SU-DHL-6 (cell line): ENCODE data around the gene SLC25A43.
"Not testable (repeated sequence)": the region's sequence is repeated elsewhere in the genome, so short reads cannot be mapped to it uniquely, and the experiment has no call there.

ENCODE experiments used
- H2AFZ ChIP-seq: fragments of 200-600 bp; sonication (generic); 2 replicates; pipeline ENCODE4 v1.6.1; 2014; ENCODE audit warnings: low read depth, mild to moderate bottlenecking, moderate library complexity, mixed read lengths, antibody characterized with exemption, low read length; ENCODE audit not compliant: severe bottlenecking
- H3F3A ChIP-seq: fragments of 200-600 bp; shearing (Covaris generic); 2 replicates; pipeline ENCODE4 v1.6.0; 2016; ENCODE audit warnings: antibody characterized with exemption, mild to moderate bottlenecking; ENCODE audit not compliant: insufficient read depth
- H3K27ac ChIP-seq: fragments of 200-600 bp; sonication (generic); 2 replicates; pipeline ENCODE4 v1.5.1; 2016; ENCODE audit warnings: low read depth, mild to moderate bottlenecking, low read length, moderate library complexity, mixed read lengths
- H3K27me3 ChIP-seq: fragments of 200-600 bp; sonication (generic), shearing (Covaris generic); 2 replicates; pipeline ENCODE4 v1.6.0; 2014; ENCODE audit warnings: mild to moderate bottlenecking, low read length
- H3K36me3 ChIP-seq: fragments of 200-600 bp; sonication (generic); 2 replicates; pipeline ENCODE4 v1.6.1; 2014; ENCODE audit warnings: mild to moderate bottlenecking, low read length, mixed read lengths
- H3K4me2 ChIP-seq: fragments of 300-600, 200-600 bp; shearing (Covaris generic), sonication (generic); 2 replicates; pipeline ENCODE4 v1.6.0; 2014; ENCODE audit warnings: low read length, low read depth, mild to moderate bottlenecking; ENCODE audit not compliant: poor library complexity, severe bottlenecking
- H3K4me3 ChIP-seq: fragments of 200-600 bp; sonication (generic); 2 replicates; pipeline ENCODE4 v1.5.1; 2014; ENCODE audit warnings: antibody characterized with exemption, low read length, mild to moderate bottlenecking, mixed read lengths; ENCODE audit not compliant: insufficient read depth, poor library complexity, severe bottlenecking
- H3K79me2 ChIP-seq: fragments of 200-600 bp; sonication (generic); 2 replicates; pipeline ENCODE4 v1.6.1; 2014; ENCODE audit warnings: mild to moderate bottlenecking, low read length, moderate library complexity; ENCODE audit not compliant: insufficient read depth
- H3K9ac ChIP-seq: fragments of 200-600 bp; sonication (generic); 2 replicates; pipeline ENCODE4 v1.7.0; 2014; ENCODE audit warnings: mild to moderate bottlenecking, low read length
- H3K9me2 ChIP-seq: fragments of 200-600 bp; sonication (generic); replicated peaks from 2 replicates; pipeline ENCODE4 v1.6.1; 2014; ENCODE audit warnings: low read length; ENCODE audit not compliant: insufficient read depth
- H3K9me3 ChIP-seq: fragments of 200-600 bp; sonication (generic); 2 replicates; pipeline ENCODE4 v1.6.1; 2014; ENCODE audit warnings: low read length, mixed read lengths; ENCODE audit not compliant: insufficient read depth
- H4K20me1 ChIP-seq: fragments of 200-600 bp; sonication (generic); 2 replicates; pipeline ENCODE4 v1.6.1; 2014; ENCODE audit warnings: low read depth, mild to moderate bottlenecking, antibody characterized with exemption, low read length, moderate library complexity, mixed read lengths
- EZH2phosphoT487 ChIP-seq: fragments of 200-600 bp; sonication (generic), shearing (Covaris generic); conservative IDR thresholded peaks from 2 replicates; pipeline ENCODE4 v1.6.1; 2018; ENCODE audit warnings: mild to moderate bottlenecking, antibody characterized with exemption, low read length, moderate library complexity, mixed read lengths
- TF ChIP-seq, protein P1 (sequence below): fragments of 200-600 bp; sonication (generic); IDR thresholded peaks from one replicate; pipeline ENCODE4 v1.5.1; 2017; ENCODE audit warnings: antibody characterized with exemption, mild to moderate bottlenecking, low read length, moderate library complexity; ENCODE audit not compliant: insufficient read depth, poor library complexity, severe bottlenecking

The SLC25A43 gene

GRCh38 chrX:119363391-119363790, 35.7 kb upstream of the SLC25A43 start:
- Histone ChIP-seq H3K27me3 (no peaks in the 10 kb centered on the region), H2AFZ (no peak overlapping the region), H3K36me3 (no peaks in the 10 kb centered on the region), H3K9me2 (no peaks in the 10 kb centered on the region), H3F3A (no peaks in the 10 kb centered on the region), H3K4me3 (no peak overlapping the region), H3K4me2 (no peak overlapping the region), H3K9ac (no peak overlapping the region), H3K79me2 (no peaks in the 10 kb centered on the region), H4K20me1 (no peaks in the 10 kb centered on the region), H3K27ac (no peak overlapping the region), H3K9me3 (no peaks in the 10 kb centered on the region)
- no peak for TF ChIP-seq EZH2phosphoT487
- TF ChIP-seq, protein P1, sequence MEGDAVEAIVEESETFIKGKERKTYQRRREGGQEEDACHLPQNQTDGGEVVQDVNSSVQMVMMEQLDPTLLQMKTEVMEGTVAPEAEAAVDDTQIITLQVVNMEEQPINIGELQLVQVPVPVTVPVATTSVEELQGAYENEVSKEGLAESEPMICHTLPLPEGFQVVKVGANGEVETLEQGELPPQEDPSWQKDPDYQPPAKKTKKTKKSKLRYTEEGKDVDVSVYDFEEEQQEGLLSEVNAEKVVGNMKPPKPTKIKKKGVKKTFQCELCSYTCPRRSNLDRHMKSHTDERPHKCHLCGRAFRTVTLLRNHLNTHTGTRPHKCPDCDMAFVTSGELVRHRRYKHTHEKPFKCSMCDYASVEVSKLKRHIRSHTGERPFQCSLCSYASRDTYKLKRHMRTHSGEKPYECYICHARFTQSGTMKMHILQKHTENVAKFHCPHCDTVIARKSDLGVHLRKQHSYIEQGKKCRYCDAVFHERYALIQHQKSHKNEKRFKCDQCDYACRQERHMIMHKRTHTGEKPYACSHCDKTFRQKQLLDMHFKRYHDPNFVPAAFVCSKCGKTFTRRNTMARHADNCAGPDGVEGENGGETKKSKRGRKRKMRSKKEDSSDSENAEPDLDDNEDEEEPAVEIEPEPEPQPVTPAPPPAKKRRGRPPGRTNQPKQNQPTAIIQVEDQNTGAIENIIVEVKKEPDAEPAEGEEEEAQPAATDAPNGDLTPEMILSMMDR: no peak

DNA sequence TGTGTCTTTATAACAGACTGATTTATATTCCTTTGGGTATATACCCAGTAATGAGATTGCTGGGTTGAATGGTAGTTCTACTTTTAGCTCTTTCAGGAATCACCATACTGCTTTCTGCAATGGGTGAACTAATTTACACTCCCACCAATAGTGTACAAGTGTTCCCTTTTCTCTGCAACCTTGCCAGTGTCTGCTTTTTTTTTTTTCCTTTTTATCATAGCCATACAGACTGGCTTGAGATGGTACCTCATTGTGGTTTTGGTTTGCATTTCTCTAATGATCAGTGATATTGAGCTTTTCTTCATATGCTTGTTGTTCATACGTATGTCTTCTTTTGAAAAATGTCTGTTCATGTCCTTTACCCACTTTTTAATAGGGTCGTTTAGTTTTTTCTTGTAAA, 27.3 kb upstream of the SLC25A43 start:
- H3K27ac ChIP-seq, H3K27me3 ChIP-seq, H4K20me1 ChIP-seq, H3K9me2 ChIP-seq, H3K9ac ChIP-seq, H3K79me2 ChIP-seq, H3F3A ChIP-seq, H3K36me3 ChIP-seq, H3K9me3 ChIP-seq, H2AFZ ChIP-seq, H3K4me2 ChIP-seq, H3K4me3 ChIP-seq: not testable (repeated sequence)

- H3K9me3 ChIP-seq: no peaks in the 10 kb centered on the region
- no peak overlapping the region for H3K27ac ChIP-seq
- H3K4me2 ChIP-seq: no peak overlapping the region
- H3F3A ChIP-seq: no peaks in the 10 kb centered on the region
- no peaks in the 10 kb centered on the region for H4K20me1 ChIP-seq
- no peaks in the 10 kb centered on the region for H3K9me2 ChIP-seq
- no peak overlapping the region for H2AFZ ChIP-seq
- TF ChIP-seq, protein P1: no peak
- TF ChIP-seq EZH2phosphoT487: no peak
- H3K9ac ChIP-seq: no peak overlapping the region
- no peaks in the 10 kb centered on the region for H3K79me2 ChIP-seq
- H3K36me3 ChIP-seq: no peaks in the 10 kb centered on the region
- no peak overlapping the region for H3K4me3 ChIP-seq
- H3K27me3 ChIP-seq: no peaks in the 10 kb centered on the region
Measured at GRCh38 chrX:119374736-119375135, 24.4 kb upstream of the SLC25A43 start.

GRCh38 chrX:119375561-119375960, 23.6 kb upstream of the SLC25A43 start:
- Histone ChIP-seq H3K4me3 (no peak overlapping the region), H3K9me3 (no peaks in the 10 kb centered on the region), H3K27ac (no peak overlapping the region), H3K9ac (no peak overlapping the region), H2AFZ (no peak overlapping the region), H4K20me1 (no peaks in the 10 kb centered on the region), H3K4me2 (no peak overlapping the region), H3K36me3 (no peaks in the 10 kb centered on the region), H3F3A (no peaks in the 10 kb centered on the region), H3K9me2 (no peaks in the 10 kb centered on the region), H3K79me2 (no peaks in the 10 kb centered on the region), H3K27me3 (no peaks in the 10 kb centered on the region)
- TF ChIP-seq, protein P1: no peak
- no peak for TF ChIP-seq EZH2phosphoT487
